ENCODE measurements around the gene PHACTR1.

- TF ChIP-seq, protein P1, sequence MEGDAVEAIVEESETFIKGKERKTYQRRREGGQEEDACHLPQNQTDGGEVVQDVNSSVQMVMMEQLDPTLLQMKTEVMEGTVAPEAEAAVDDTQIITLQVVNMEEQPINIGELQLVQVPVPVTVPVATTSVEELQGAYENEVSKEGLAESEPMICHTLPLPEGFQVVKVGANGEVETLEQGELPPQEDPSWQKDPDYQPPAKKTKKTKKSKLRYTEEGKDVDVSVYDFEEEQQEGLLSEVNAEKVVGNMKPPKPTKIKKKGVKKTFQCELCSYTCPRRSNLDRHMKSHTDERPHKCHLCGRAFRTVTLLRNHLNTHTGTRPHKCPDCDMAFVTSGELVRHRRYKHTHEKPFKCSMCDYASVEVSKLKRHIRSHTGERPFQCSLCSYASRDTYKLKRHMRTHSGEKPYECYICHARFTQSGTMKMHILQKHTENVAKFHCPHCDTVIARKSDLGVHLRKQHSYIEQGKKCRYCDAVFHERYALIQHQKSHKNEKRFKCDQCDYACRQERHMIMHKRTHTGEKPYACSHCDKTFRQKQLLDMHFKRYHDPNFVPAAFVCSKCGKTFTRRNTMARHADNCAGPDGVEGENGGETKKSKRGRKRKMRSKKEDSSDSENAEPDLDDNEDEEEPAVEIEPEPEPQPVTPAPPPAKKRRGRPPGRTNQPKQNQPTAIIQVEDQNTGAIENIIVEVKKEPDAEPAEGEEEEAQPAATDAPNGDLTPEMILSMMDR (conservative IDR thresholded peaks at IDR 0.05 in 1 of 2, IDR thresholded peaks at IDR 0.05 in 1 of 2; ENCODE audit: extremely low read depth in 1 of 2, insufficient read depth in 1 of 2, low read depth in 1 of 2, low read length in 2 of 2): no peak
- no peak for TF ChIP-seq EZH2 (IDR thresholded peaks at IDR 0.05; ENCODE audit: borderline replicate concordance, low read length)
Measured at GRCh38 chr6:13068586-13069210, 352.1 kb downstream of the PHACTR1 start.
